Loucy (cell line): ENCODE results near the gene UGGT2.

ENCODE experiments used
- CTCF ChIP-seq: fragments of 200-600 bp; sonication (generic); conservative IDR thresholded peaks from 2 replicates; pipeline ENCODE4 v1.5.1; 2014; ENCODE audit warnings: mild to moderate bottlenecking, antibody characterized with exemption, low read length
- EZH2phosphoT487 ChIP-seq: fragments of 200-600 bp; IDR thresholded peaks from 2 replicates; pipeline ENCODE4 v1.6.1; 2018; ENCODE audit warnings: antibody characterized with exemption, mild to moderate bottlenecking, moderate library complexity, borderline replicate concordance

GRCh38 chr13:95870421-95870820 is 182.8 kb downstream of the UGGT2 start:
- TF ChIP-seq CTCF (no peak), EZH2phosphoT487 (no peak)
